SK-N-SH treated with all-trans-retinoic acid at 6 μM for 48 hours (cell line): Measurements from ENCODE around the gene AUTS2.

Experiments
- ATAC-seq: fragments of 200-7000 bp; cut with Tn5 transposase; 3 replicates; pipeline ENCODE4 v1.9.1; 2020; ENCODE audit warnings: mild to moderate bottlenecking, moderate library complexity
- BACH2 ChIP-seq: fragments of 250-450 bp; sonication (Bioruptor Pico); IDR thresholded peaks from 2 replicates; pipeline ENCODE4 v1.9.0; 2021; ENCODE audit warnings: mild to moderate bottlenecking, borderline replicate concordance
- CSDC2 ChIP-seq: fragments of 250-450 bp; sonication (Bioruptor Pico); IDR thresholded peaks from 2 replicates; pipeline ENCODE4 v1.5.0; 2020; ENCODE audit warnings: mild to moderate bottlenecking, moderate library complexity
- ESRRG ChIP-seq: fragments of 250-450 bp; sonication (Bioruptor Pico); IDR thresholded peaks from 2 replicates; pipeline ENCODE4 v1.6.1; 2021; ENCODE audit warnings: mild to moderate bottlenecking
- GLIS3 ChIP-seq: fragments of 250-450 bp; sonication (Bioruptor Pico); IDR thresholded peaks from 2 replicates; pipeline ENCODE4 v1.5.0; 2020; ENCODE audit warnings: mild to moderate bottlenecking, moderate library complexity
- ISL1 ChIP-seq: fragments of 250-450 bp; sonication (Bioruptor Pico); IDR thresholded peaks from 2 replicates; pipeline ENCODE4 v2.1.2; 2022; ENCODE audit warnings: mild to moderate bottlenecking, moderate library complexity
- OSR1 ChIP-seq: fragments of 250-450 bp; sonication (Bioruptor Pico); IDR thresholded peaks from 2 replicates; pipeline ENCODE4 v1.8.0; 2022; ENCODE audit warnings: moderate library complexity, mild to moderate bottlenecking, inconsistent platforms
- PATZ1 ChIP-seq: fragments of 250-450 bp; sonication (Bioruptor Pico); IDR thresholded peaks from 2 replicates; pipeline ENCODE4 v1.8.0; 2020; ENCODE audit warnings: mild to moderate bottlenecking, moderate library complexity, borderline replicate concordance
- POU6F1 ChIP-seq: fragments of 250-450 bp; sonication (Bioruptor Pico); IDR thresholded peaks from 2 replicates; pipeline ENCODE4 v1.8.0; 2021; ENCODE audit warnings: low read depth, mild to moderate bottlenecking, moderate library complexity, borderline replicate concordance
- PPARA ChIP-seq: fragments of 250-450 bp; sonication (Bioruptor Pico); IDR thresholded peaks from 2 replicates; pipeline ENCODE4 v1.5.0; 2020; ENCODE audit warnings: mild to moderate bottlenecking, borderline replicate concordance
- RARB ChIP-seq: fragments of 250-450 bp; sonication (Bioruptor Pico); IDR thresholded peaks from 2 replicates; pipeline ENCODE4 v1.8.0; 2021; ENCODE audit warnings: mild to moderate bottlenecking, moderate library complexity
- SNAI2 ChIP-seq: fragments of 250-450 bp; sonication (Bioruptor Pico); IDR thresholded peaks from 2 replicates; pipeline ENCODE4 v1.5.0; 2020; ENCODE audit warnings: mild to moderate bottlenecking, moderate library complexity
- TCF4 ChIP-seq: fragments of 250-450 bp; sonication (Bioruptor Pico); IDR thresholded peaks from 2 replicates; pipeline ENCODE4 v1.8.0; 2021; ENCODE audit warnings: mild to moderate bottlenecking, moderate library complexity, borderline replicate concordance
- TOX ChIP-seq: fragments of 250-450 bp; sonication (Bioruptor Pico); IDR thresholded peaks from 2 replicates; pipeline ENCODE4 v1.8.0; 2021; ENCODE audit warnings: mild to moderate bottlenecking, moderate library complexity, borderline replicate concordance
- ZC3H10 ChIP-seq: fragments of 250-450 bp; sonication (Bioruptor Pico); IDR thresholded peaks from 2 replicates; pipeline ENCODE4 v1.5.1; 2021; ENCODE audit warnings: mild to moderate bottlenecking, moderate library complexity
- ZFP3 ChIP-seq: fragments of 250-450 bp; sonication (Bioruptor Pico); IDR thresholded peaks from 2 replicates; pipeline ENCODE4 v1.5.0; 2020; ENCODE audit warnings: mild to moderate bottlenecking, moderate library complexity
- ZFP30 ChIP-seq: fragments of 450-650 bp; formaldehyde crosslinking; IDR thresholded peaks from 2 replicates; pipeline ENCODE4 v1.5.0; 2022; ENCODE audit warnings: mild to moderate bottlenecking, moderate library complexity
- ZNF565 ChIP-seq: fragments of 450-650 bp; formaldehyde crosslinking; conservative IDR thresholded peaks from 2 replicates; pipeline ENCODE4 v1.5.0; 2020; ENCODE audit warnings: low read depth, mild to moderate bottlenecking, moderate library complexity
- ZNF70 ChIP-seq: fragments of 450-650 bp; formaldehyde crosslinking; IDR thresholded peaks from 2 replicates; pipeline ENCODE4 v1.5.0; 2020; ENCODE audit warnings: mild to moderate bottlenecking, moderate library complexity
- ZNF8 ChIP-seq: fragments of 450-650 bp; formaldehyde crosslinking; IDR thresholded peaks from 2 replicates; pipeline ENCODE4 v1.5.0; 2020; ENCODE audit warnings: mild to moderate bottlenecking, moderate library complexity
- TF ChIP-seq, protein P1 (sequence below): fragments of 250-450 bp; sonication (Bioruptor Pico); IDR thresholded peaks from 2 replicates; pipeline ENCODE4 v1.5.1; 2020; ENCODE audit warnings: low read depth, mild to moderate bottlenecking, moderate library complexity
- TF ChIP-seq, protein P2 (sequence below): fragments of 250-450 bp; sonication (Bioruptor Pico); IDR thresholded peaks from 2 replicates; pipeline ENCODE4 v1.5.0; 2020; ENCODE audit warnings: mild to moderate bottlenecking, moderate library complexity
- TF ChIP-seq, protein P3 (sequence below): fragments of 250-450 bp; sonication (Bioruptor Pico); IDR thresholded peaks from 2 replicates; pipeline ENCODE4 v1.5.1; 2021; ENCODE audit warnings: mild to moderate bottlenecking, moderate library complexity

AUTS2 gene

DNA sequence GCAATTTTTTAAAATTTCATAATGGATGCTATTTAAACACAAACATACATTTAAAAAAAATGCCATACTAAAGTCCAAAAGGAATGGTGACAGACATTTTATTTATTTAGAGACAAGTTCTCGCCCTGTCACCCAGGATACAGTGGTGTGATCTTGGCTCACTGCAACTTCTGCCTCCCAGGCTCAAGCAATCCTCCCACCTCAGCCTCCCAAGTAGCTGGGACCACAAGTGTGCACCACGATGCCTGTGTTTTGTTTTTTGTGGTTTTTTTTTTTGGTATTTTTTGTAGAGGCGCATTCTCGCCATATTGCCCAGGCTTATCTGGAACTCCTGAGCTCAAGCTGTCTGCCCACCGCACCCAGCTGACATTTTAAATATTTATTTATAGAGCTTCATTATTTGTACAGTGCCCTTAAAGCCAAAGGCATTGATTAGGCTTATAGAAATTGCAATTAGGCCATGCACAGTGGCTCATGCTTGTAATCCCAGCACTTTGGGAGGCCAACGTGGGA is 703.5 kb downstream of the AUTS2 start:
- no peak for ATAC-seq
- no peak for TF ChIP-seq ZNF70 (CRISPR knock-in tag)
- TF ChIP-seq ISL1: no peak
- no peak for TF ChIP-seq RARB (CRISPR knock-in tag)
- TF ChIP-seq, protein P1, sequence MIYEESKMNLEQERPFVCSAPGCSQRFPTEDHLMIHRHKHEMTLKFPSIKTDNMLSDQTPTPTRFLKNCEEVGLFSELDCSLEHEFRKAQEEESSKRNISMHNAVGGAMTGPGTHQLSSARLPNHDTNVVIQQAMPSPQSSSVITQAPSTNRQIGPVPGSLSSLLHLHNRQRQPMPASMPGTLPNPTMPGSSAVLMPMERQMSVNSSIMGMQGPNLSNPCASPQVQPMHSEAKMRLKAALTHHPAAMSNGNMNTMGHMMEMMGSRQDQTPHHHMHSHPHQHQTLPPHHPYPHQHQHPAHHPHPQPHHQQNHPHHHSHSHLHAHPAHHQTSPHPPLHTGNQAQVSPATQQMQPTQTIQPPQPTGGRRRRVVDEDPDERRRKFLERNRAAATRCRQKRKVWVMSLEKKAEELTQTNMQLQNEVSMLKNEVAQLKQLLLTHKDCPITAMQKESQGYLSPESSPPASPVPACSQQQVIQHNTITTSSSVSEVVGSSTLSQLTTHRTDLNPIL (CRISPR knock-in tag): no peak
- TF ChIP-seq, protein P2, sequence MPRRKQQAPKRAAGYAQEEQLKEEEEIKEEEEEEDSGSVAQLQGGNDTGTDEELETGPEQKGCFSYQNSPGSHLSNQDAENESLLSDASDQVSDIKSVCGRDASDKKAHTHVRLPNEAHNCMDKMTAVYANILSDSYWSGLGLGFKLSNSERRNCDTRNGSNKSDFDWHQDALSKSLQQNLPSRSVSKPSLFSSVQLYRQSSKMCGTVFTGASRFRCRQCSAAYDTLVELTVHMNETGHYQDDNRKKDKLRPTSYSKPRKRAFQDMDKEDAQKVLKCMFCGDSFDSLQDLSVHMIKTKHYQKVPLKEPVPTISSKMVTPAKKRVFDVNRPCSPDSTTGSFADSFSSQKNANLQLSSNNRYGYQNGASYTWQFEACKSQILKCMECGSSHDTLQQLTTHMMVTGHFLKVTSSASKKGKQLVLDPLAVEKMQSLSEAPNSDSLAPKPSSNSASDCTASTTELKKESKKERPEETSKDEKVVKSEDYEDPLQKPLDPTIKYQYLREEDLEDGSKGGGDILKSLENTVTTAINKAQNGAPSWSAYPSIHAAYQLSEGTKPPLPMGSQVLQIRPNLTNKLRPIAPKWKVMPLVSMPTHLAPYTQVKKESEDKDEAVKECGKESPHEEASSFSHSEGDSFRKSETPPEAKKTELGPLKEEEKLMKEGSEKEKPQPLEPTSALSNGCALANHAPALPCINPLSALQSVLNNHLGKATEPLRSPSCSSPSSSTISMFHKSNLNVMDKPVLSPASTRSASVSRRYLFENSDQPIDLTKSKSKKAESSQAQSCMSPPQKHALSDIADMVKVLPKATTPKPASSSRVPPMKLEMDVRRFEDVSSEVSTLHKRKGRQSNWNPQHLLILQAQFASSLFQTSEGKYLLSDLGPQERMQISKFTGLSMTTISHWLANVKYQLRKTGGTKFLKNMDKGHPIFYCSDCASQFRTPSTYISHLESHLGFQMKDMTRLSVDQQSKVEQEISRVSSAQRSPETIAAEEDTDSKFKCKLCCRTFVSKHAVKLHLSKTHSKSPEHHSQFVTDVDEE (CRISPR knock-in tag): no peak
- TF ChIP-seq, protein P3, sequence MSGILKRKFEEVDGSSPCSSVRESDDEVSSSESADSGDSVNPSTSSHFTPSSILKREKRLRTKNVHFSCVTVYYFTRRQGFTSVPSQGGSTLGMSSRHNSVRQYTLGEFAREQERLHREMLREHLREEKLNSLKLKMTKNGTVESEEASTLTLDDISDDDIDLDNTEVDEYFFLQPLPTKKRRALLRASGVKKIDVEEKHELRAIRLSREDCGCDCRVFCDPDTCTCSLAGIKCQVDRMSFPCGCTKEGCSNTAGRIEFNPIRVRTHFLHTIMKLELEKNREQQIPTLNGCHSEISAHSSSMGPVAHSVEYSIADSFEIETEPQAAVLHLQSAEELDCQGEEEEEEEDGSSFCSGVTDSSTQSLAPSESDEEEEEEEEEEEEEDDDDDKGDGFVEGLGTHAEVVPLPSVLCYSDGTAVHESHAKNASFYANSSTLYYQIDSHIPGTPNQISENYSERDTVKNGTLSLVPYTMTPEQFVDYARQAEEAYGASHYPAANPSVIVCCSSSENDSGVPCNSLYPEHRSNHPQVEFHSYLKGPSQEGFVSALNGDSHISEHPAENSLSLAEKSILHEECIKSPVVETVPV (CRISPR knock-in tag): no peak
- TF ChIP-seq BACH2 (CRISPR knock-in tag): no peak
- TF ChIP-seq POU6F1: no peak
- TF ChIP-seq OSR1 (CRISPR knock-in tag): no peak
- TF ChIP-seq TOX (CRISPR knock-in tag): no peak
- no peak for TF ChIP-seq PPARA (CRISPR knock-in tag)
- no peak for TF ChIP-seq ZNF565
- TF ChIP-seq ZFP30 (CRISPR knock-in tag): no peak
- no peak for TF ChIP-seq SNAI2 (CRISPR knock-in tag)
- TF ChIP-seq TCF4 (CRISPR knock-in tag): no peak
- no peak for TF ChIP-seq ZFP3 (CRISPR knock-in tag)
- TF ChIP-seq GLIS3 (CRISPR knock-in tag): no peak
- no peak for TF ChIP-seq PATZ1 (CRISPR knock-in tag)

DNA sequence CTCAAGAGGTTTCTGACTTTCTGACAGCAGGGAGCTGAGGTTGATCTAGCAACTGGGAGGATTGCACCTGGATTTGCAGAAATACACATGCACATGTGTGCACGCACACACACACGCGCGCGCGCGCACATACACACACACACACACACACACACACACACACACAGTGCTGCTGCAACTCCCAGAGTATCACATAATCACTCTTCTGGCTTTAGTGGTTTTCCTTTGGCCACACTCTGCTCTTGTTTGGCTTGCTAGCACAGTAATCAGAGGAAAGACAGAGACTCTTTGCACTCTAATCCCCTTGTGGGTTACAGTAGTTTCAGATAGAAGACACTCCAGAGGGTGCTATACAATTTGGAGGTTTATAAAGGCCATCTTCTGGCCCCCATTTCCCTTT is 705.0 kb downstream of the AUTS2 start:
- no peak for ATAC-seq
- TF ChIP-seq ZNF565 (no peak), ZNF70 (CRISPR knock-in tag) (no peak), TOX (CRISPR knock-in tag) (no peak), ZFP30 (CRISPR knock-in tag) (no peak), ZFP3 (CRISPR knock-in tag) (no peak), TCF4 (CRISPR knock-in tag) (no peak), POU6F1 (no peak), BACH2 (CRISPR knock-in tag) (no peak), GLIS3 (CRISPR knock-in tag) (no peak), ZNF8 (CRISPR knock-in tag) (no peak), ZC3H10 (CRISPR knock-in tag) (no peak), SNAI2 (CRISPR knock-in tag) (no peak), PPARA (CRISPR knock-in tag) (no peak), OSR1 (CRISPR knock-in tag) (no peak), ISL1 (no peak), CSDC2 (CRISPR knock-in tag) (no peak), ESRRG (CRISPR knock-in tag) (no peak)
- TF ChIP-seq, protein P3 (CRISPR knock-in tag): no peak
- TF ChIP-seq, protein P2 (CRISPR knock-in tag): no peak
